Hepatocyte (in vitro differentiated cells): ENCODE results near the gene BLVRB. TPM values are rescaled to one million over a fixed set of nuclear protein-coding genes. Genes with fewer than 3 reads are reported as not detected.
"Not testable (repeated sequence)": the region's sequence is repeated elsewhere in the genome, so short reads cannot be mapped to it uniquely, and the experiment has no call there.

Source experiments
- DNase-seq: peaks from one replicate; pipeline ENCODE4 v3.0.0-alpha.2; 2016; ENCODE audit warnings: low spot score
- H2AFZ ChIP-seq: fragments of 200-600 bp; sonication (generic); 2 replicates; pipeline ENCODE4 v1.6.0; 2016; ENCODE audit warnings: antibody characterized with exemption, mild to moderate bottlenecking
- H3K27ac ChIP-seq: fragments of 200-600 bp; sonication (generic); 2 replicates; pipeline ENCODE4 v1.5.1; 2016; ENCODE audit warnings: mild to moderate bottlenecking
- H3K27me3 ChIP-seq: fragments of 200-600 bp; sonication (generic); 2 replicates; pipeline ENCODE4 v1.6.1; 2016
- H3K36me3 ChIP-seq: fragments of 200-600 bp; sonication (generic); replicated peaks from 2 replicates; pipeline ENCODE4 v1.5.1; 2016; ENCODE audit warnings: low read depth; ENCODE audit not compliant: insufficient read depth
- H3K4me1 ChIP-seq: fragments of 200-600 bp; sonication (generic); 2 replicates; pipeline ENCODE4 v1.5.1; 2016; ENCODE audit warnings: mild to moderate bottlenecking, moderate library complexity; ENCODE audit not compliant: insufficient read depth
- H3K4me2 ChIP-seq: fragments of 200-600 bp; sonication (generic); 2 replicates; pipeline ENCODE4 v1.6.0; 2016
- H3K4me3 ChIP-seq: fragments of 200-600 bp; sonication (generic); 2 replicates; pipeline ENCODE4 v1.5.1; 2016; ENCODE audit warnings: mild to moderate bottlenecking
- H3K79me2 ChIP-seq: fragments of 200-600 bp; sonication (generic); 2 replicates; pipeline ENCODE4 v1.6.0; 2017; ENCODE audit warnings: mild to moderate bottlenecking
- H3K9me2 ChIP-seq: fragments of 200-600 bp; sonication (generic); replicated peaks from 2 replicates; pipeline ENCODE4 v1.6.0; 2017; ENCODE audit warnings: mild to moderate bottlenecking; ENCODE audit not compliant: insufficient read depth
- H3K9me3 ChIP-seq: fragments of 200-600 bp; sonication (generic); 2 replicates; pipeline ENCODE4 v1.5.1; 2016; ENCODE audit warnings: low read depth, mild to moderate bottlenecking
- H4K20me1 ChIP-seq: fragments of 200-600 bp; sonication (generic); 2 replicates; pipeline ENCODE4 v1.6.0; 2016; ENCODE audit warnings: mild to moderate bottlenecking; ENCODE audit not compliant: insufficient read depth, poor library complexity, severe bottlenecking
- EZH2 ChIP-seq: fragments of 200-600 bp; sonication (generic); IDR thresholded peaks from 2 replicates; pipeline ENCODE4 v1.6.1; 2016; ENCODE audit warnings: antibody characterized with exemption, mild to moderate bottlenecking, borderline replicate concordance
- EZH2phosphoT487 ChIP-seq: fragments of 200-600 bp; sonication (generic); IDR thresholded peaks from one replicate; pipeline ENCODE4 v1.6.1; 2018; ENCODE audit warnings: antibody characterized with exemption, mild to moderate bottlenecking, low read depth, moderate library complexity; ENCODE audit not compliant: unreplicated experiment, severe bottlenecking
- WGBS: methylation state at CpG from one replicate; pipeline ENCODE4 v1.1.6; 2016; ENCODE audit warnings: low lambda C conversion rate; ENCODE audit errors: missing lambda C conversion rate; 5-methylcytosine and 5-hydroxymethylcytosine counted together
- polyA plus RNA-seq: library from polyadenylated mRNA; unstranded; fragments of >200 nt; fragmentation: Nextera tagmentation; extraction: Ambion mirVana; gene quantifications from 2 replicates; pipeline ENCODE4 v1.2.1, GENCODE V29; 2016
- total RNA-seq: library from RNA; depleted of rRNA; stranded (reverse); fragments of >200 nt; gene quantifications from 2 replicates; pipeline ENCODE4 v1.2.3, GENCODE V29; 2014
- TF ChIP-seq, protein P1 (sequence below): fragments of 200-600 bp; sonication (generic); IDR thresholded peaks from 2 replicates; pipeline ENCODE4 v1.5.1; 2016; ENCODE audit warnings: antibody characterized with exemption, mild to moderate bottlenecking; ENCODE audit not compliant: poor library complexity

Gene BLVRB
- total and polyA plus RNA-seq, 2 experiments from 2014 or later: 114 to 157 TPM

DNA sequence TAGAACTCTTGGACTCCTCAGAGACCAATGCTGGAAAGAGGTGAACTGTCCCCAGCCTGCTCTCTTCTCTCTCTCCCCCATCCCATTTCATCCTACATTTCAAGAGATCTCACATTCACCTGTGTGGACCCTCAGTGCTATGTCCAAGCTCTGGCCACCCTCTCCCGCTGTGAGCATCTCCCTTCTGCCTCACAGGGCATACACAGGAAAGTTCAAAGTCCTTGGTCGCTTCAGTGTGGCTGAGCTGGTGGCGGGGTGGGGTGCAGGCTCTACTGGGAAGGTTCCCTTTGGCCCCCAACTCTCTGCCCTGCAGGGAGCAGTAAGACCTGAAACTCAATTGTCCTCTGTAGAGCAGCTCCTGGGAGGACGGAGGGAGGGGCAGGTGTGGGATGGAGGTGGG, 28.2 kb upstream of the BLVRB start:
- 52% methylated on average over 4 of the region's 4 CpGs for WGBS

GRCh38 chr19:40492274-40492673, 26.7 kb upstream of the BLVRB start:
- H3K4me1 ChIP-seq: no peaks in the 10 kb centered on the region
- TF ChIP-seq EZH2phosphoT487 (no peak), EZH2 (no peak)
- TF ChIP-seq, protein P1, sequence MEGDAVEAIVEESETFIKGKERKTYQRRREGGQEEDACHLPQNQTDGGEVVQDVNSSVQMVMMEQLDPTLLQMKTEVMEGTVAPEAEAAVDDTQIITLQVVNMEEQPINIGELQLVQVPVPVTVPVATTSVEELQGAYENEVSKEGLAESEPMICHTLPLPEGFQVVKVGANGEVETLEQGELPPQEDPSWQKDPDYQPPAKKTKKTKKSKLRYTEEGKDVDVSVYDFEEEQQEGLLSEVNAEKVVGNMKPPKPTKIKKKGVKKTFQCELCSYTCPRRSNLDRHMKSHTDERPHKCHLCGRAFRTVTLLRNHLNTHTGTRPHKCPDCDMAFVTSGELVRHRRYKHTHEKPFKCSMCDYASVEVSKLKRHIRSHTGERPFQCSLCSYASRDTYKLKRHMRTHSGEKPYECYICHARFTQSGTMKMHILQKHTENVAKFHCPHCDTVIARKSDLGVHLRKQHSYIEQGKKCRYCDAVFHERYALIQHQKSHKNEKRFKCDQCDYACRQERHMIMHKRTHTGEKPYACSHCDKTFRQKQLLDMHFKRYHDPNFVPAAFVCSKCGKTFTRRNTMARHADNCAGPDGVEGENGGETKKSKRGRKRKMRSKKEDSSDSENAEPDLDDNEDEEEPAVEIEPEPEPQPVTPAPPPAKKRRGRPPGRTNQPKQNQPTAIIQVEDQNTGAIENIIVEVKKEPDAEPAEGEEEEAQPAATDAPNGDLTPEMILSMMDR: no peak
- no peaks in the 10 kb centered on the region for H3K36me3 ChIP-seq
- H3K9me2 ChIP-seq: no peaks in the 10 kb centered on the region
- no peaks in the 10 kb centered on the region for H4K20me1 ChIP-seq
- H3K79me2 ChIP-seq: no peaks in the 10 kb centered on the region
- 94% methylated on average over 3 of the region's 3 CpGs for WGBS
- DNase-seq: no peak
- H3K4me2 ChIP-seq: no peak overlapping the region
- peaks cover 5% of the 10 kb centered on the region for H3K27me3 ChIP-seq
- no peaks in the 10 kb centered on the region for H3K9me3 ChIP-seq
- H3K4me3 ChIP-seq: no peak overlapping the region
- H3K27ac ChIP-seq: no peak overlapping the region
- no peak overlapping the region for H2AFZ ChIP-seq

More for the DNA sequence above, 28.2 kb upstream of the BLVRB start:
- Histone ChIP-seq H3K27me3 (no peaks in the 10 kb centered on the region), H3K4me3 (no peak overlapping the region), H3K4me2 (no peak overlapping the region), H3K4me1 (no peaks in the 10 kb centered on the region), H2AFZ (no peak overlapping the region), H3K27ac (no peak overlapping the region), H3K36me3 (no peaks in the 10 kb centered on the region), H3K79me2 (no peaks in the 10 kb centered on the region), H4K20me1 (no peaks in the 10 kb centered on the region), H3K9me2 (no peaks in the 10 kb centered on the region), H3K9me3 (no peaks in the 10 kb centered on the region)
- TF ChIP-seq EZH2phosphoT487 (no peak), EZH2 (no peak)
- TF ChIP-seq, protein P1: no peak
- DNase-seq: no peak

GRCh38 chr19:40489882-40490230, 24.3 kb upstream of the BLVRB start:
- H4K20me1 ChIP-seq: no peaks in the 10 kb centered on the region
- no peak overlapping the region for H3K4me3 ChIP-seq
- no peak for TF ChIP-seq EZH2
- no peak for TF ChIP-seq EZH2phosphoT487
- no peaks in the 10 kb centered on the region for H3K9me3 ChIP-seq
- no peaks in the 10 kb centered on the region for H3K4me1 ChIP-seq
- peaks cover 5% of the 10 kb centered on the region for H3K27me3 ChIP-seq
- H3K27ac ChIP-seq: no peak overlapping the region
- H3K9me2 ChIP-seq: no peaks in the 10 kb centered on the region
- H3K36me3 ChIP-seq: no peaks in the 10 kb centered on the region
- no peak for DNase-seq
- no peak overlapping the region for H3K4me2 ChIP-seq
- WGBS: 92% methylated on average over 25 of the region's 25 CpGs
- H3K79me2 ChIP-seq: no peaks in the 10 kb centered on the region
- no peak overlapping the region for H2AFZ ChIP-seq

DNA sequence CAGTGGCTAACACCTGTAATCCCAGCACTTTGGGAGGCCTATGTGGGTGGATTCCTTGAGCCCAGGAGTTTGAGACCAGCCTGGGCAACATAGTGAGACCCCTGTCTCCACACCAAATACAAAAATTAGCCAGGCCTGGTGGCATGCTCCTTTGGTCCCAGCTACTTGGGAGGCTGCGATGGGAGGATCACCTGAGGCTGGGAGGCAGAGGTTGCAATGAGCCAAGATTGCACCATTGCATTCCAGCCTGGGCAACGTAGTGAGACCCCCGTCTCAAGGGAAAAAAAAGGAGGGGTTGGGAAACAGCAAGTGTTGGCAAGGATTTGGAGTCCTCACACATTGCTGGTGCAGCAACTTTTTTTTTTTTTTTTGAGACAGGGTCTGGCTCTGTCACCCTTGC, 20.5 kb upstream of the BLVRB start:
- DNase-seq: no peak
- Histone ChIP-seq H4K20me1 (no peaks in the 10 kb centered on the region), H3K27ac (no peak overlapping the region), H2AFZ (no peak overlapping the region), H3K4me2 (no peak overlapping the region), H3K4me1 (no peaks in the 10 kb centered on the region), H3K9me2 (no peaks in the 10 kb centered on the region), H3K27me3 (peaks cover 5% of the 10 kb centered on the region), H3K36me3 (no peaks in the 10 kb centered on the region), H3K4me3 (no peak overlapping the region), H3K79me2 (no peaks in the 10 kb centered on the region), H3K9me3 (no peaks in the 10 kb centered on the region)
- no peak for TF ChIP-seq EZH2phosphoT487
- 97% methylated on average over 3 of the region's 3 CpGs for WGBS

DNA sequence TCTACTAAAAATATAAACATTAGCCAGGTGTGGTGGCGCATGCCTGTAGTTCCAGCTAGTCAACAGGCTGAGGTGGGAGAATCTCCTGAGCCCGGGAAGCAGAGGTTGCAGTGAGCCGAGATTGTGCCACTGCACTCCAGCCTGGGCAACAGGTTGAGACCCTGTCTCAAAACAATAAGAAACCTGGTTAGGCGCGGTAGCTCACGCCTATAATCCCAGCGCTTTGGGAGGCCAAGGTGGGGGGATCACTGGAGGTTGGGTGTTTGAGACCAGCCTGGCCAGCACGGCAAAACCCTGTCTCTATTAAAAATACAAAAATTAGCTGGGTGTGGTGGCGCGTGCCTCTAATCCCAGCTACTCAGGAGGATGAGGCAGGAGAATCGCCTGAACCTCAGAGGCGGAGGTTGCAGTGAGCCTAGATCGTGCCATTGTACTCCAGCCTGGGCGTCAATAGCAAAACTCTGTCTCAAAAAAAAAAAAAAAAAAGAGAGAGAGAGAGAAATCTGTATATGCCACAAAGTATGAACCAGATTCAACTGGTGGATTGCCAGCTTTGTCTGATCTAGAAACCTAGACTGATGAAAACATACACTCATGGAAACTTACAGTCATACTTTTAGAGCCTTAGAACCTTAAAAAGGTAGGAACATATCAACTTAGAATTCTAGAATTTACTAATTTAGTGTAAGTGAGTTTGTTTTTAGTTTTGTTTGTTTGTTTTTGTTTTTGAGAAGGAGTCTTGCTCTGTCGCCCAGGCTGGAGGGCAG, 10.5 kb upstream of the BLVRB start:
- H4K20me1 ChIP-seq, H2AFZ ChIP-seq, H3K4me2 ChIP-seq, H3K4me3 ChIP-seq, H3K4me1 ChIP-seq, DNase-seq, H3K9me2 ChIP-seq, H3K79me2 ChIP-seq, H3K27me3 ChIP-seq, H3K36me3 ChIP-seq, H3K27ac ChIP-seq, H3K9me3 ChIP-seq: not testable (repeated sequence)
- 93% methylated on average over 15 of the region's 15 CpGs for WGBS
